ENCODE data around the gene DBNL. TPM values are rescaled to one million over a fixed set of nuclear protein-coding genes. Genes with fewer than 3 reads are reported as not detected.

DBNL gene
- total and polyA plus RNA-seq, 8 donors = 22.1 to 53.7 (median 34.7) TPM

- Histone ChIP-seq H3K9me3 (no peaks in the 10 kb centered on the region), H3K4me1 (no peaks in the 10 kb centered on the region), H3K27me3 (no peaks in the 10 kb centered on the region), H3K36me3 (no peaks in the 10 kb centered on the region), H3K4me3 (no peak overlapping the region), H3K27ac (no peak overlapping the region)
- FAIRE-seq (no peak), DNase-seq (no peak), ATAC-seq (no peak)
- 86 to 88% methylated on average over 14 of the region's 14 CpGs for WGBS, 2 donors
- intact Hi-C loops (cut with DNase I) = no loop called here
- TF ChIP-seq CTCF (IDR thresholded peaks at IDR 0.05) = no peak
Observed at GRCh38 chr7:44101966-44102845, 57.7 kb downstream of the DBNL start.

- Histone ChIP-seq H3K4me3 (no peak overlapping the region), H3K27me3 (no peaks in the 10 kb centered on the region), H3K36me3 (no peaks in the 10 kb centered on the region), H3K4me1 (no peaks in the 10 kb centered on the region), H3K9me3 (no peaks in the 10 kb centered on the region), H3K27ac (no peak overlapping the region)
- DNase-seq = peak in 1 of 6 donors; percentile 10
- 78 to 82% methylated on average over 8 of the region's 8 CpGs for WGBS, 2 donors
- no peak for FAIRE-seq
- ATAC-seq = no peak
- no peak for TF ChIP-seq CTCF (IDR thresholded peaks at IDR 0.05)
- intact Hi-C loops (cut with DNase I) = no loop called here
Observed at GRCh38 chr7:44102846-44103565, 58.5 kb downstream of the DBNL start.

- ATAC-seq (no peak), FAIRE-seq (no peak), DNase-seq (peak in 1 of 6 donors; percentile 55)
- Histone ChIP-seq H3K9me3 (no peaks in the 10 kb centered on the region), H3K4me1 (no peaks in the 10 kb centered on the region), H3K4me3 (no peak overlapping the region), H3K27me3 (no peaks in the 10 kb centered on the region), H3K36me3 (no peaks in the 10 kb centered on the region), H3K27ac (no peak overlapping the region)
- intact Hi-C loops (cut with DNase I) = no loop called here
- 73% methylated on average over 8 of the region's 8 CpGs for WGBS, 2 donors
- no peak for TF ChIP-seq CTCF (IDR thresholded peaks at IDR 0.05)
Observed at GRCh38 chr7:44103566-44103922, 59.0 kb downstream of the DBNL start.

GRCh38 chr7:44103923-44104859 lies 59.7 kb downstream of the DBNL start, which contains the start of gene AEBP1:
TSS of gene AEBP1 (plus strand) at chr7:44104345. CDS start at chr7:44104666, 321 bp downstream.
- FAIRE-seq (no peak), ATAC-seq (peak in 3 of 4 donors; percentile 26 to 45 (median 29)), DNase-seq (peak in 2 of 6 donors; percentile 30 to 63)
- H3K36me3 ChIP-seq = no peaks in the 10 kb centered on the region
- WGBS, 2 donors = 7 to 14% methylated on average over 41 to 79 of the region's 87 CpGs
- no peaks in the 10 kb centered on the region for H3K9me3 ChIP-seq
- intact Hi-C loops (cut with DNase I) = no loop called here
- H3K27ac ChIP-seq = peak within 1 kb of the TSS in 1 of 4 donors; percentile 17
- peak within 1 kb of the TSS in 2 of 4 donors; percentile 13 to 41 for H3K4me3 ChIP-seq
- no peaks in the 10 kb centered on the region for H3K4me1 ChIP-seq
- no peaks in the 10 kb centered on the region for H3K27me3 ChIP-seq
- TF ChIP-seq CTCF (IDR thresholded peaks at IDR 0.05) = no peak

All from pancreas (tissue), 10 donors.